Heart left ventricle (tissue), 16 donors: ENCODE results near the gene MRPL33. TPM values are rescaled to one million over a fixed set of nuclear protein-coding genes. Genes with fewer than 3 reads are reported as not detected.

Experiments
- ATAC-seq, 4 donors: fragments of 200-7000 bp; cut with Tn5 transposase; one replicate each; pipeline ENCODE4 v1.9.1; 2020 to 2022; ENCODE audit warnings: moderate library complexity in 4 of 4, mild to moderate bottlenecking in 3 of 4, moderate number of reproducible peaks in 1 of 4
- DNase-seq, 5 donors: peaks; one replicate each; pipeline ENCODE4 v3.0.0-alpha.2; 2020
- H3K27ac ChIP-seq, 12 donors: fragments of 200-600 bp; sonication (generic) in 4 of 12; one replicate each; pipeline versions ENCODE4 v1.5.0 to v1.8.0; 2016 to 2022; ENCODE audit warnings: mild to moderate bottlenecking in 2 of 12
- H3K27me3 ChIP-seq, 9 donors: fragments of 200-600 bp; sonication (generic) in 2 of 9; one replicate each; pipeline versions ENCODE4 v1.5.1 to v1.8.0; 2016 to 2022; ENCODE audit warnings: mild to moderate bottlenecking in 3 of 9
- H3K36me3 ChIP-seq, 9 donors: fragments of 200-600 bp; sonication (generic) in 2 of 9; one replicate each; pipeline versions ENCODE4 v1.5.0 to v1.8.0; 2018 to 2022; ENCODE audit warnings: mild to moderate bottlenecking in 2 of 9
- H3K4me1 ChIP-seq, 12 donors: fragments of 200-600 bp; sonication (generic) in 4 of 12; one replicate each; pipeline versions ENCODE4 v1.5.0 to v1.8.0; 2016 to 2022; ENCODE audit warnings: mild to moderate bottlenecking in 3 of 12
- H3K4me3 ChIP-seq, 12 donors: fragments of 200-600 bp; sonication (generic) in 4 of 12; one replicate each; pipeline versions ENCODE4 v1.5.0 to v1.8.0; 2017 to 2022; ENCODE audit warnings: mild to moderate bottlenecking in 9 of 12, moderate library complexity in 4 of 12
- H3K9me3 ChIP-seq, 12 donors: fragments of 200-600 bp; sonication (generic) in 4 of 12; one replicate each; pipeline versions ENCODE4 v1.5.0 to v1.8.0; 2016 to 2022; ENCODE audit warnings: mild to moderate bottlenecking in 1 of 12
- CTCF ChIP-seq, 12 donors: fragments of 200-600 bp; sonication (generic) in 4 of 12; IDR thresholded peaks; one replicate each; pipeline versions ENCODE4 v1.5.0 to v1.8.0; 2018 to 2022; ENCODE audit warnings: antibody characterized with exemption in 12 of 12, mild to moderate bottlenecking in 5 of 12
- POLR2A ChIP-seq, 2 donors: fragments of 450-650 bp; IDR thresholded peaks; one replicate each; pipeline ENCODE4 v1.6.1; 2017; ENCODE audit warnings: antibody characterized with exemption in 2 of 2, mild to moderate bottlenecking in 2 of 2, moderate library complexity in 2 of 2
- WGBS, 4 donors: extraction: QIAGEN DNeasy Blood & Tissue Kit in 2 of 4; methylation state at CpG; one replicate each; pipeline versions ENCODE4 v1.1.5 to v1.1.7; 2013 to 2018; 5-methylcytosine and 5-hydroxymethylcytosine counted together
- intact Hi-C, 10 donors: fragments of 100-400 bp; cut with DNase I; formaldehyde crosslinking; loops; one replicate each; pipeline versions ENCODE4 v1.11.1 to v1.14.2; 2022
- polyA plus RNA-seq, 2 donors: library from polyadenylated mRNA; stranded (reverse); fragments of 200-250 nt; gene quantifications; one replicate each; pipeline ENCODE4 v1.2.3, GENCODE V29; 2013
- total RNA-seq, 9 donors: library from RNA; depleted of rRNA in 2 of 9; stranded (reverse); fragments of >200 nt in 2 of 9; fragmentation: NEBNext Ultra II Directional in 3 of 9; extraction: Animal tissue kit (Norgen Biotek cat#: 25700) in 3 of 9; gene quantifications; one replicate each; pipeline versions ENCODE4 v1.1.0 to v1.2.4, GENCODE V29; 2016 to 2023
- donor health status: ischemic (EF 13 %, LVEDD 7.1; RV severe dilation, severe dysfunction).
- donor health status: healthy with polysubstance abuse.
- donor health status: DM: no; HTN: yes; CAD: no.
- donor health status: DM: no; HTN: no; CAD: no.
- donor health status: ischemic (EF 25% LVEDD 6.9; RV normal size, moderate dysfunction).
- donor health status: ischemic (EF 25% LVEDD 5.7; RV mildly dilated, moderate dysfunction).
- donor health status: healthy.
- donor health status: DM: yes; HTN: yes; CAD: no.
- donor health status: ischemic (EF 35%, LVEDD 5.7; RV mildly dilated, moderate dysfunction).
- donor health status: nonischemic (EF 11% LVEDD 7.7; RV severe dilation, severe dysfunction).
- donor health status: DM: yes; HTN: yes; CAD: no.
- donor health status: PGD.
- donor health status: ischemic (EF 29% LVEDD 5.4; RV normal size, mild dysfunction).
- donor health status: nonischemic (EF 23%, LVEDD 6.1; RV moderate dilation, normal function).

Gene MRPL33
- total and polyA plus RNA-seq, 11 donors, result 163 to 901 (median 305) TPM

- no peak overlapping the region for H3K4me3 ChIP-seq
- 65 to 77% (median 71%) methylated on average over 5 of the region's 5 CpGs for WGBS, 4 donors
- intact Hi-C loops, result loop anchor here in 7 of 10 donors (5.0 to 10.0 kb wide), 4 partner anchors 44 to 667 kb away; partner anchors contain the start of genes FOSL2 (in 4 of the 7), MRPL33 (in 3 of the 7), BABAM2 (in 1 of the 7) and RBKS (in 1 of the 7)
- peak in 1 of 4 donors; percentile 4 for ATAC-seq
- H3K9me3 ChIP-seq, result no peaks in the 10 kb centered on the region
- H3K4me1 ChIP-seq, result peaks cover 7 to 65% (median 56%) of the 10 kb centered on the region in 12 donors
- no peaks in the 10 kb centered on the region for H3K27me3 ChIP-seq
- H3K36me3 ChIP-seq, result no peaks in the 10 kb centered on the region
- peak overlapping the region in 11 of 12 donors; percentile 14 to 86 (median 61) for H3K27ac ChIP-seq
- DNase-seq, result no peak
- TF ChIP-seq POLR2A (IDR thresholded peaks at IDR 0.05) (no peak), CTCF (IDR thresholded peaks at IDR 0.05) (no peak)
Observed at GRCh38 chr2:27728081-27728858, 43.2 kb upstream of the MRPL33 start.

GRCh38 chr2:27729198-27729597, 42.3 kb upstream of the MRPL33 start:
- TF ChIP-seq POLR2A (IDR thresholded peaks at IDR 0.05), result no peak
- TF ChIP-seq CTCF (IDR thresholded peaks at IDR 0.05), result no peak
- ATAC-seq (peak in 1 of 4 donors; percentile 22), DNase-seq (no peak)
- no peaks in the 10 kb centered on the region for H3K36me3 ChIP-seq
- intact Hi-C loops, result loop anchor here in 7 of 10 donors (5.0 to 10.0 kb wide), 4 partner anchors 43 to 666 kb away; partner anchors contain the start of genes FOSL2 (in 4 of the 7), MRPL33 (in 3 of the 7), BABAM2 (in 1 of the 7) and RBKS (in 1 of the 7)
- WGBS, 4 donors, result 40 to 66% (median 51%) methylated on average over 4 of the region's 4 CpGs
- peaks cover 7 to 56% (median 47%) of the 10 kb centered on the region in 12 donors for H3K4me1 ChIP-seq
- H3K27me3 ChIP-seq, result no peaks in the 10 kb centered on the region
- no peaks in the 10 kb centered on the region for H3K9me3 ChIP-seq
- peak overlapping the region in 9 of 12 donors; percentile 45 to 86 (median 65) for H3K27ac ChIP-seq
- H3K4me3 ChIP-seq, result no peak overlapping the region

DNA sequence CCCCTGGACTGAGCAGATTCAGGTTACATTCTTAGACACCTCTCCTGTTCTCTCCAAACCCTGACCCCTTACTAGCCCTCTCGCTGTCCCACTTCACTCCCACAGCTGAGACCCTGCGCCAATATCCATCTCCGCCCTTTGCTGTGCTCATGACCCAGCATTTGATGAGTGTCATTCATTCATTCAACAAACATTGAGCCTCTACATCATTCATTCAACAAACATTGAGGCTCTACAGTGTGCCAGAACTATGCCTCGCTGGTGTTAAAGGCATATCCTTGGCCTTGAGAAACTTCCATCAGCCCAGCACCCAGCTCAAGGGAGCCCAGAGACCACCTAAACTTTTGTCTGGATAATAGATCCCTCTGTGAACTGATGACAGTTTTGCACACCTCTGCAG, 41.9 kb upstream of the MRPL33 start:
- H3K27ac ChIP-seq, result peak overlapping the region in 10 of 12 donors; percentile 45 to 86 (median 64)
- DNase-seq (no peak), ATAC-seq (no peak)
- H3K27me3 ChIP-seq, result no peaks in the 10 kb centered on the region
- intact Hi-C loops, result loop anchor here in 7 of 10 donors (5.0 to 10.0 kb wide), 4 partner anchors 43 to 665 kb away; partner anchors contain the start of genes FOSL2 (in 4 of the 7), MRPL33 (in 3 of the 7), BABAM2 (in 1 of the 7) and RBKS (in 1 of the 7)
- no peak for TF ChIP-seq POLR2A (IDR thresholded peaks at IDR 0.05)
- TF ChIP-seq CTCF (IDR thresholded peaks at IDR 0.05), result no peak
- H3K9me3 ChIP-seq, result no peaks in the 10 kb centered on the region
- no peak overlapping the region for H3K4me3 ChIP-seq
- no peaks in the 10 kb centered on the region for H3K36me3 ChIP-seq
- H3K4me1 ChIP-seq, result peaks cover 7 to 53% (median 42%) of the 10 kb centered on the region in 12 donors
- 93 to 100% (median 99%) methylated on average over 4 of the region's 4 CpGs for WGBS, 4 donors

DNA sequence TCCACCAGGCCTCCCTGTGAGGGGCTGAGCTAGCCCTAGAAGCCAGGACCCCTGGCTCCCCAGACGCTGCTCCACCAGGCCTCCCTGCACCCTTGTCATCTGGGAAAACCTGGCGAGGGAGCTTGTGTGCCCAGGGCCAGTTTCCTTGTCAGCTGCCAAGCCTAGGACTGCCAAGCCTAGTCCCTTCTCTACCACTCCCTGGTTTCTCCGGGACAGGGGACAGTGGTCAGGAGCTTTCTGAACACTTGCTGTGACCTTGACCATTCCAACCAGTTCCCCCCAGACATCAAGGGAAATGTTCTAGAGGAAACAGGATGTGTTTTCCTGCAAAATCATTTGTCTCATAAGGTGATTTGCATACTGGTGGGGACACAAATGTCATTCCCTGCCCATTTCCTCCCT, 41.3 kb upstream of the MRPL33 start:
- TF ChIP-seq POLR2A (IDR thresholded peaks at IDR 0.05), result no peak
- TF ChIP-seq CTCF (IDR thresholded peaks at IDR 0.05), result no peak
- Histone ChIP-seq H3K27ac (peak overlapping the region; percentile 30 to 86 (median 62)), H3K27me3 (no peaks in the 10 kb centered on the region), H3K4me1 (peaks cover 7 to 53% (median 42%) of the 10 kb centered on the region in 12 donors), H3K36me3 (no peaks in the 10 kb centered on the region), H3K9me3 (no peaks in the 10 kb centered on the region), H3K4me3 (no peak overlapping the region)
- intact Hi-C loops, result no loop called here
- WGBS, 4 donors, result 29 to 54% (median 41%) methylated on average over 2 to 3 of the region's 3 CpGs
- DNase-seq (peak in 2 of 5 donors; percentile 45 to 59), ATAC-seq (peak; percentile 28 to 71 (median 50))
